ENCODE data around the gene PDE6A.

PDE6A gene

DNA sequence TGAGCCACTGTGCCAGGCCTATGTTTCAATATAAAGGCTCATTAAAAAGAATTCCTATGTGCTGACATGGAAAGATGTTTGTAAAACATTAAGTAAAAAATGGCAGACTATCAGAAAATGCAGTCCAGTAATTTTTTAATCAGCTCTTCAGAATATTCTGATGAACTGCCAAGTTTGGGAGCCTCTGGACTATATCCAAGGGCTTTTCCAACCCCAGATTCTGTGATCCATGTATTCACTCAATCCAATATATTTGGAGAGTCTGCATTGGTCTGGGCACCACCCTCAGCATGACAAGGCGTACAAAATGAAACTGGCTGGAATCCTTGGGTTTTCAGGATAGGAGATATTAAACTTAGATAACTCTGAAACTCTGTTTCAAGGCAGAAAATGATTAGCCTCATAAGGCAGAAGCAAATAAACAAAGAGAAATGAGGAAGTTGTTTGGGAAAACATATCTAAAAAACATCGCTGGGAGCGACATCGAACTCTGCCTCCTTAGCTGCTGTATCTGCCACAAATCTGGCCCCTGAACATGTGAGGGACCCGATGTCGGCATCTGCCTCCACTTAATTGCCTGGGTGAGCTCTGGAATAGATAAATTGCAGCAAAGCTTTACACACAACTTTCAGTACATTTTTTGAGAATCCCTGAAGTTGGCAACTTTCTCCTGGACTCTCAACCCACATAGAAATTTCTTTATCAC lies 14.4 kb downstream of the PDE6A start:
- DNase-seq (ENCODE audit: low read depth): no peak

DNA sequence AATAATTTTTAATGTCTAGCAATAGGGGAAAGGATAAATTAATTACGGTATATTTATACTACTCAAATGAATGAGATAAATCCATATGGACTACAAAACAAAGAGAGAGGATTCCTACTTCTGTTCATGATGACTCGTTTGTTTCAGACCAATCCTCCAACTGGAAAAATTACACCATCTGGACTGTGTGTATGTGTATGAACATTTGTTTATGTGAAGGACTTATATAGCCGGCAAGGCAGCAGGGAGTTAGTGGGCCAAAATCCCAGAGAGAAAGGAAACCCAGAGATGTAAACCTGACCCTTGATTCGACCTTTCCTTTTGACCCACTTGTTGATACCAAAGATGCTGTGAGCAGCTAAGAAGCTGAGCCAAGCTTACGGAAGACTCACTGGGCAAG lies 20.1 kb downstream of the PDE6A start:
- DNase-seq (ENCODE audit: low read depth): no peak

DNA sequence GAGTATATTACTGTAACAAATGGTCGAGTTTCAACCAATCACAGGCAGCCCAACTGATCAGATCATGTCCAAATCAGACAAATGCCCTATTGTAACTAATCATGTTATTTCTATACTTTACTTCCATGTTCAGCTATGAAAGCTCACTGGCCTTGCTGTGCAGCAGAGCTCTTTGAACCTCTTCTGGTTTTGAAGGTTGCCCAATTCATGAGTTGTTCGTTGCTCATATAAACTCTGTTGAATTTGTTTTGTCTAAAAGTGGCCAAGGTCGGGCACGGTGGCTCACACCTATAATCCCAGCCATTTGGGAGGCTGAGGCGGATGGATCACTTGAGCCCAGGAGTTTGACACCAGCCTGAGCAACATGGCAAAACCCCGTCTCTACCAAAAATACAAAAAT lies 21.6 kb downstream of the PDE6A start:
- no peak for DNase-seq (ENCODE audit: low read depth)

DNA sequence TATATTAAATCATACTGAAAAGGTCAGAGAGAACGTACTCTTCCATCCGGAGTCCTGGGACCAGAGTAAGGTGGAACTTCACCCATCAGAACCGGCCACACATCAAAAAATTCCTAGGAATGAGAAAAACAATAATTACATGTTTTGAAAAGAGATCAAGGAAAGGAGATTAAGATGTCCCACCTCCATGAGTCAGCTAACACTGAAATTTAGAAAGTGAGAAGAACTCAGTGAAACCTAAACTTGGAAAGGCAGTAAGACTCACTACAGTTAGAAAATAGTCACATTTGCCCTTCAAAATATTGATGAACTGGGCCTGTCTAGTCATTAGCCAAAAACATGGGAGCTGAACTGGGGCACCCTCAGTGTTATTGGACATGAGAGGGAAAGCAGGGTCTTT lies 23.0 kb downstream of the PDE6A start:
- no peak for DNase-seq (ENCODE audit: low read depth)

DNA sequence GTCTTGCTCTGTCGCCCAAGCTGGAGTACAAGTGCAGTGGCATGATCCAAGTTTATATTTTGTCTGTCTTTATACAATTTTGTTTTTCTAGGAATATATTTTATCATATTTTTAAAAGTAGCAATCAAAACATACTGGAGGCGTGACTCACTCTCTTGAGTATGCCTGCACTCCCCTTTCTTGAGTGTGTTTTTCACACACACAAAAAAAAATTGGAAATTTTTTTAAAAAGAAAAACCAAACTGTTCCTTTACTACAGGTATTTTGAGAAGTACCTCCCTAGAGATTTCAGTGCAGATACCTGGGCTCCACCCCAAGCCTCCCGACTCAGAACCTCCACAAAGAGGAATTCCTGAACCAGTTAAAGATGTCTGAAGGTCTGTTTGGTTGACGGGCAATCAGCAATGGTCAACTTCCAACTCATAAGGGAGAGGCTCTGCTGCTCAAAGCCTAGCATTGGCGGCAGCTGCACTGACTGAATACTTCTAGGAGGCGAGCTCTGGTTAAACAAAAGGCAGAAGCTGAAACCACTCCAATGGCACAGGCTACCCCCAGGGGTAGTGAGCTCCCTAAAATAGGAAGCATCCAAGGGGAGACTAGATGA lies 27.4 kb downstream of the PDE6A start:
- DNase-seq (ENCODE audit: low read depth): no peak

DNA sequence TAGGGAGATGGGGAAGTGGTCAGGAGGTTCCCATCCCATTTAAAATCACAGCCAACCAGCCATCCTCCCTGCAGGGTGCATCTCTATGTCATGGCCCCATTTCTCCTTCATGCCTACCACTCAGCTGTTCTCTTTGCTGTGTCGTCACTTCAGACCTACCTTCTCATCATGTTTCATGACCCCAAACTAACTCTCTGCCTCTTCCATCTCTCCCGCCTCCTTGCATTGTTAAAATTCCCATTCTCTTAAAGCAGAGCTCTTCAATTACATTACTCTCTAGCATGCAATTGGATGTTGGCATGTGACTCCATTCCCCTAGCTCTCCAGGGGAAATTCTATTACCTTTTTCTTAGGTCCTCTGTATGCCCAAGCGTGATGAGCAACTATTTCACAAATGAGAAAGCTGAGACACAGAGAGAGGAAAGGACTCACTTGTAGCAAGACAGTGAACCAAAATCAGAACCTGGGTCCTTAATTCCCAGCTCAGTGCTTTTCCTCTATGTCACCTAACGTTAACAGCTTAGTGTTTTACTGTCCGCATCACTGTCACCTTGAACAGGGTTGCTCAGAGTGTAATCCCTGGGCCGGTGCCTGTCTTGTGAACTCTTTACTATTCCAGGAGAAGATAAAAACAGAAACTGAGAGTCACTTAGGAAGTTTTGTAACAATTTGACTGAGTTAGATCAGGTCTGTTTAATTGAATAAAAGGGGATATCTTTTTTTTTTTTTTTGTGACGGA lies 28.1 kb downstream of the PDE6A start:
- DNase-seq (ENCODE audit: low read depth): no peak

DNA sequence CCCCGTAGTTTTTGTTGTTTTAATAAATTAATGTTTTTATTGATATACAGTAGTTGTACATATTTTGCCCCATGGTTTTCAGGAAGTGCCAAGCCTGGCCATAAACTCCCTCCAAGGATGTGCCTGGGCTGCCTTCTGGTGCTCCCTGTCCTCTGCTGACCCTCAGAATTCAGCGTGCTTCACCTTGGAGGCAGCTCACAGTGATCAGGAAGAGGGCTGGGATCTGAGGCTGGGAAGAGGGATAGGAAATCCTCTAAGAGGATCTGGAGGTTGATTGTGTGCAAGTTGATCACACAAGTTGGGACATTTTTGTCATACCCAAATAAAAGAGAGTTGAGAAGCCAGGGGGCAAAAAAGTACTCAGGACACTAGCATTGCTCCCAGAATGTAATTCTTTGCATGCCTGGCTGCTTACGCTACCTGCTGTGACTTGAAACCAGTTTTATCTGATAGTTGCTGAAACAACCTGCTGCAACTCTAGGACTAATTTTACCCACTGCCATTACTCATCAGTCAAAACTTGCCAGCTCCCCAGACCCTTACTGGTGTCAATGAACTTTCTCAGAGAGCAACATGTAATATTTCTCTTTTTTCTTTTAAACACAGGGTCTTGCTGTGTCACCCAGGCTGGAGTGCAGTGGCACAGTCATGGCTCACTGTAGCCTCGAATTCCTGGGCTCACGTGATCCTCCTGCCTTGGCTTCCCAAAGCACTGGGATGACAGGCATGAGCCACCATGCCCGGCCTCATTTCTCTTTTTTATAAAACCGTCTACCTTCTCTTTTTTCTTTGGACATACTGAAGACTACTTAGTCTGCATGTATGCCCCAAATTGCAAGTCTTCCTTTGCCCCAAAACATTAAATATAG lies 29.0 kb downstream of the PDE6A start:
- no peak for DNase-seq (ENCODE audit: low read depth)

DNA sequence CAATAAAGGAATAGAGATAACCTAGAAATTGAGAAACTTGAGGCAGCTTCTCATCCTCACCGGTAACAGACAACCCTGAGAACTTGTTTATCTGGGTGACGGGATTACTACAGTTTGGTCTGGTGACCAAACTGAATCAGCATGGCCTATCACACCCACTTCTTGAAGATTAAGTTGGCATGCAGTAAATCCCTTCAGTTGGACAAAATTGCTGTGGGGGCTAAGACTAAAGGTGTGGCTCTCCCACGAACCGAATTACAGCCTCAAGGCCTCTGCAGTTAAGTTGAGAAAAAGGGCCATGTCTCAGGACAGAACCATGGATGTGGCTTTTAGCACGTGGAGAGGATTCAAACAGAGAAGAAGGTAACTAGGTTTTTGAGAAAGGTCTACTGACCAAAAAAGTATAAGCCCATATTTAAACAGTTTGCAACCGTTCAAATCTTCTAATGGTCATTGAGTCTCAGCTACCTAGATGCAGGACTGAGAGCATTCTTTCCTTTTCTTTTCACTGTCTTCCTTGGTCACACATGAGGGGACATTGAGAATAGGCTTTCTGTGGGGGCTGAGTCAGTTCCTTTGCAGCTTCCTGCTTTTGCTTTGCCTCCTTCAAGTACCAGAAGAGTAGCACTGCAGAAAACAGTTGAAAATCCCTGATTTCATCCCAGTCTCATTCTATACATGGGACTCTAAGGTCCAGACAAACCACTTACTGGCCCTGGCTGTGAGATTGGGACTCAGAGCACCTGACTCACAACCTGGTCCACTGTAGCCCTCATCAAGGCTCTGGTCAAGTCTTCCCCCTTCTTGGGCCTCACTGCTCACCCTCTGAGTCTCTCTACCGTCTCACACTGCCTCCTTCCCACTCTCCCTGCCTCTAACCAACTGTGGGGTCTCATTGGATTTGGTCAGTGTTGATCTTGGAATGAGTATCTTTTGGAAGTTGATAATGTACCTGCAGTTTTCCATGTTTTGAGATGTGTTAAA lies 30.9 kb downstream of the PDE6A start:
- DNase-seq (ENCODE audit: low read depth): no peak

DNA sequence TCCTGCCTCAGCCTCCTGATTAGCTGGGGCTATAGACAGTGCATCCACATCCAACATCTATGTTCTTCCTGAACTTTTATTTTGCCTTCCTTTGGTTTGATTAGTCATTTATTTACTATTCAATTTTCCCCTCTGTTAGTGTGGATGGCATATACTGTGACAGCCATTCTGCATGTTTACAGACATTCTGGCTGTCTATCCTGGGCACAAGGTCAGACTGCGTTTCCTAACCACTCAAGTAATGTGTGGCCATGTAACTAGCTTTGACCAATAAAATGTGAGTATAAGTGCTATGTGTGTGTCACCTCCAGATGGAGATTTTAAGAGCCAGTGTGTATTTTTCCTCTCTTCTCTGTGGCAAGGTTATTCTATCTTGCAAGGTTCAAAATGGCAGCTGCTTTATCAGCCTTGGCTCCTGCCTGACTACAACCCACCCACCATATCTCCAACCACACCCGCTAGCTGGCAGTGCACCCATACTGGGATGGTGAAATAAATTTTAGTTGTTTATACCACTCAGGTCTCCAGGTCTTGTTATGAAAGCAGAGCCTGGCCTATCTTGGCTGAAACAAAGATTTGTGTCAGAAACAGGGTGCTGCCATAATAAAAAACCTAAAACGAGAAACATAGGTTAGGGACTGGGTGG lies 32.2 kb downstream of the PDE6A start:
- no peak for DNase-seq (ENCODE audit: low read depth)

DNA sequence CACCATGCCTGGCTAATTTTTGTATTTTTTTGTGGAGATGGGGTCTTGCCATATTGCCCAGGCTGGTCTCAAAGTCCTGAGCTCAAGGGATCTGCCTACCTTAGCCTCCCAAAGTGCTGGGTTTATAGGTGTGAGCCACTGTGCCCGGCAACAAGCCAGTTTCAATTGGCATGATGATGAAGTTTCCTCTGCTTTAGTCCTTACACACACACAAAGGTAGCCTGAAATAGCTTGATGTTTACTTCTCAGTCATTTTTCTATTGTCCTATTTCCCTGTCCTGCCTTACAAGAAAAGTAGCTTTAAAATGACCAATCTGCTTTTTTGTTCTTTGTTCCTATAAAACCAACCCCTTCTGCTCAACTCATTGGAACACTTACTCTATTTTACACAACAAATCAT lies 33.6 kb downstream of the PDE6A start:
- DNase-seq (ENCODE audit: low read depth): no peak

DNA sequence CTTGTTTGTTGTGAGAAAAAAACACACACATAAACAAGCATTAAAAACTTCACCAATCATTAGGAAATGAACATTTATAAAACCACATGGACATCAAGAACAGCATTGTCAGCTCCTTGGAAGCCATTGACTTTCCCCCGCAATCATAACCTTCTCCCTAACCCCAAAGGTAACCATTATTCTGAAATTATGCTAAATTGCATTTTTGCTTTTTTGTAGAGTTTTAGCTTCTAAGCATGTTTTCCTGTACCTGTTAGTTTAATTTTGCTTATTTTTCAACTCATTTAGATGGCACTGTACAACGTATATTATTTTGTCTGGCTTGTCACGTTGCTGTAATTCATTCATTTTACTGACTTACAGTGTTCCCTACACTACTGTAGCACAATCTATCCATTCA lies 36.8 kb downstream of the PDE6A start:
- no peak for DNase-seq (ENCODE audit: low read depth)

DNA sequence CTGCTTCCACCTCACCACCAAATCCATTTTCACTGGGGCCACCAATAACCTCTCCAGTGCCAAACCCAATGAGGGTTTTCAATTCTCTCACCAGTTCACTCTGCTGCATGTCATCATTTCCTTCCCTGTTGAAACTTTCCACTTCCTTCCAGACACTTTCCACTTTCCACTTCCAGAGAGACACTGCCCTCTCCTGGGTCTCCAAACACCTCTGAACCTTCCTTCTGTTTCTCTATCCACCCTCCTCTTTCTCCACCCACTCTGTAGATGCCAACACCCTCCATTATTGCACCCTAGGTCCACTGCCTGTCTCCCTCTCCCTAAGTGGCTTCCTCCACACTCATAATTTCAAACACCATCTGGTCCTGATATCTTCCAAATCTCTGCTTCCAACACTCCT lies 39.6 kb downstream of the PDE6A start:
- no peak for DNase-seq (ENCODE audit: low read depth)

DNA sequence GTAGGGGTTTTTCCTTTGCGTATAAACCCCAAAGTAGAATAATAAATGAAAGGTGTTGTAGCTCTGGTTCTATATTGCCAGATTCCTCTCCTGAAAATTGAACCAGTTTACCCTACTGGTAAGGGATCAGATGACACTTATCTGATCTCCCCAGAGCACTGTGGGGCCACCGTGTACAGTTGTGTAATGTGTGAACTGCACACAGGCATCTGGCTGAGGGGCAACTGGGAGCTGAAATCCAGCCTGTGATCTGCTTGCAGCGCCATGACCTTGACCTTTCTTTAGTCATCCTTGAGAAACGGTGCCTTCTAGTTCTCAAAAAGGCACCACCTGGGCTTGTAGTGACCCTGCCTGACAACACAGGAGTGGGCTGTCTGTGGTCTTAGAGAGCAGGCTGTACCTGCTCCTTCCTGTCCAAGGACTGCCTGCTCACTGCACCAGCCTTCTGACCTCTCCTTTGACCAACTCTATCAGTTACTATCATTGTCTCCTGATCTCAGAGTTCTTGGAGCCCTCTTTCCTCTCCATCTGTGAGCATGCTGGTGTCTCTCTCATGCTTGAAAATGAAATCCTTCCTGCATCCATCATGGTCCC lies 40.2 kb downstream of the PDE6A start:
- DNase-seq (ENCODE audit: low read depth): no peak

DNA sequence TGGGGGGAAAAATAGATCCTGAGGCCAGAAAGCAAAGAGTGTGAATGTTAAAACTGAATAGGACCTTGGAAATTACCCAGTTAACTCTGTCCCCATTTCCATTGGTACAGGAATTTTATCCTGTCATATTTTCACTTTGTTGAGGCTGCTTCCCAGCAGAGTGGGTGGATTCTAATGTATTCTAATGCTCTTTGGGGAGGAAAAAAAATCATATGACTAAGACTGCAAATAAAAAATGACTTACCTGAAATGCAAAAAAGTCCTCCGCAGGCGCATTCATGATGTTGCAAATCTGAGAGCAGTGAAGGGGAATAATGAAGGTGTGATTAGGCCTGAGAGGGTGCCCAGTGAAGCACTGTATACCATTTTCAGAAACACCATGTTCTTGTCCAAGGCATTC lies 41.2 kb downstream of the PDE6A start:
- DNase-seq (ENCODE audit: low read depth): no peak

DNA sequence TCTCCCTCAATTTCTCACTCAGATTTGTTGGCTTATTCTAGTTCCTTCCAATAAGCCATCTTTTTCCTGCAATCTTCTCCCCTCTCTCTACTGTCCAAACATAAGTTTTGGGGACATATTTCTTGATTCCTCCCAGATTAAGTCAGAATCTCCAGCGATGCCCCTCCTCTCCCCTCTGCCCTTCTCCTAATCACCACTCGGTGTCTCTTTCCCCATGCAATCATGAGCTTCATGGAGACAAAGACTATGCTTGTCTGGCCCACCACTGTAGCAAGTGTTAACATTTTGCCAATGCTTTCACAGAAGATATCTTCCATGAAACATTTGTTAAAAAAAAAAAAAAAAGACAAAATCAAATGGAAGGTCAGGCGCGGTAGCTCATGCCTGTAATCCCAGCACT lies 42.4 kb downstream of the PDE6A start:
- no peak for DNase-seq (ENCODE audit: low read depth)

DNA sequence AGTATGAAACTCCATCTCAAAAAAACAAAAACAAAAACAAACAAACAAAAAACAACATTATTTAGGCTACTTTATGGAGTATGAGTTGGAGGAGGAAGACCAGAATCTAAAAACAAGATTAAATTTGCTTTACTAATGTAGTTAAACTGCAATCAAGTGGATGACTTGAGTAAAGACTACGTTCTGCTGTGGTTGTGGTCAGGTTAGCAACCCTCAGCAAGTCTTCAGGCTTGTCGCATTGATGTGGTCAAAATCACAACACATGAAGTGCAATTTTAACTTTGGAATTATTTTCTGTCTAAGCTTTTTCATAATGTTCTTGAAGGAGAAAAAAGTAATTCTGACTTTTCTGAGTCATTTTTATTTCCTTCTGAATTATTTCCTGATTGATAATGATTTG lies 43.1 kb downstream of the PDE6A start:
- DNase-seq (ENCODE audit: low read depth): no peak

DNA sequence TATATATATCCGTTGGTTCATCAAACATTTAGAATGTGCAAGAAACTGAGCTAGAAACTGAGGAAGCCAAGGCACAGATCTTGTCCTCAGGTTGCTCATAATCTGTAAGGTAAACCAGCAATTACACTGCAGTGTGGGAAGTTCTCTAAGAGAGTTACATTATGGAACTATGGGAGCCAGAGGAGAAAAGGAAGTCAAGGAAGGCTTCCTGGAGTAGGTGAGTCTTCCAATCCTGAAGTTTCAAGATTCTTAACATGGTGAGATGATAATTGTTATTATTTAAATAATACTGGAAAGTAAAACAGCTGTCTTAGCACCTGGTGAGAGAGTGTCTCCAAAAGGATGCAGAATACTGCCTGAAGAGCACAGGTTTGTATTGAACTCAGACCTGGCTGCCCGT lies 44.2 kb downstream of the PDE6A start:
- DNase-seq (ENCODE audit: low read depth): no peak

DNA sequence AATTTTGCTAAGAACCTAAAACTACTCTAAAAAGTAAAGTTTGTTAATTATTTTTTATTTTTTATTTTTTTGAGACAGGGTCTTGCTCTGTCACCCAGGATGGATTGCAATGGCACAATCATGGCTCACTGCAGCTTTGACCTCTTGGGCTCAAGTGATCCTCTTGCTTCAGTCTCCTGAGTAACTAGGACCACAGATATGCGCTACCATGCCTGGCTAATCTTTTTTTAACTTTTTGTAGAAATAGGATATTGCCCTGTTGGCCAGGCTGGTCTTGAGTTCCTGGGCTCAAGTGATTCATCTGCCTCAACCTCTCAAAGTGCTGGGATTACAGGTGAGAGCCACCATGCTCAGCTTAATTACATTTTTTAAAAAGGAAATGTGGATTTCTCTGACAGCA lies 45.8 kb downstream of the PDE6A start:
- DNase-seq (ENCODE audit: low read depth): no peak

DNA sequence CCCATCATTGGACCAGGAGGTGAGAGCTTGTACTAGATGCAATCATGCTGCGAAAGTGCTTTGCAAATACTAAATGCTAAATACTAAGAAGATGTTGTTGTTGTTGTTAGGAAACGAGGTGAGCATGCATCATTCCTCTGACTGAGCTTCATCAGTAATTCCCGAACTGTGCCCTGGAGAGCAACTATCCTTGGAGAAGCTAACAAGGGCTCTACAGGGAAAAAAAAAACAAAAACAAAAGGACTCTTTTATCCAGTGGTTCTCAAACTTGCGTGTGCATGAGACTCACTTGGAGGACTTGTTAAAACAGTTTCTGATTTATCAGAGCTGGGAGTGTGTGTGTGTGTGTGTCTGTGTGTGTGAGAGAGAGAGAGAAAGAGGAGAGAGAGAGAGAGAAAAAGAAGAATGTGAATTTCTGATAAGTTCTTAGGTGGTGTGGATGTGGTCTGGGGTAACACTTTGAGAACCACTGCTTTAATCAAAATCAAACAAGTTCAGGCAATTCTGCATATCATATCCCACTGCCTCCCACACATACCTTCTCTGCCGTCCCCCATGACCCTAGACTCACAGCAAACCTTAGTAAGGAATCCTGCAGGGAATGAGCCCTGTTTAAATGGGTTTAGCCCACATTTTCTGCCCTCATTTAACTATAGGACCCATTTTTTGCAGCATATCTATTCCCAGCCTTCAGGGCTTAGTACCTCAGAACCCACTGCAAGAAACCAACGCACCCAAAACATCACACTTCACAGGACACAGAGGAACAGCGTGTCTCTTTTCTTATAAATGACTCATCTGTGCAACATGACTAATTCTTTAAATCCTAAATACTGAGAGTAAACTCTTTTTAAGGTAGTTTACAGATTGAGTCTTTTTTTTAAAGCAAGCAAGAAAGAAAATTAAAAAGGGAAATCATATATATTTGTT lies 48.9 kb downstream of the PDE6A start:
- no peak for DNase-seq (ENCODE audit: low read depth)
